ENCODE data around the gene PABPC1L. TPM values are rescaled to one million over a fixed set of nuclear protein-coding genes. Genes with fewer than 3 reads are reported as not detected.
"Not testable (repeated sequence)": the region's sequence is repeated elsewhere in the genome, so short reads cannot be mapped to it uniquely, and the experiment has no call there.

The PABPC1L gene
- polyA plus RNA-seq, 1 donor (not counting 4 experiments of a cell fraction or from before 2014, with no cell fraction given) = 31.4 TPM

DNA sequence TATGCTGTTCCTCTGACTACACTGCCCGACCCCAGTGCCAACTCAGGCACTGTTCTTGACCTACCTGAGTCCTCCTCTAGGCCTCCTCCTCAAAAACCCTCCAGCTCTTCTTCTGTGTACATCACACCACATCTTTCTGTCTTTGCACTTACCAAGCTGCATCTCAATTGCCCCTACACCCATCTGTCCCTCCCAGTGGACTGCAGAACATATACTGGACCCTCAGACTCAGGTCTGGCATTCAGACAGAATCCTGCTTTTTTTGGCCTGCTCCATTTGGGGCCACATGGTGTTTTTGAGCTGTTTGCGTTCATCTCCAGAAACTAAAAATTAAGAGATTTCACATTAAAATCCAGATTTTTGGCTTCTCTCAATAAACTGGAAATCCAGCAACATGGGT is 47.6 kb upstream of the PABPC1L start:
- dilution Hi-C loops (cut with MboI; ENCODE audit: extremely low pct_ligation_motif_present, low sequenced_read_pairs) = loop anchor here (25.0 kb wide), 1 partner anchor 100 kb away; no protein-coding TSS in a partner anchor
- Histone ChIP-seq H3K4me2 (ENCODE audit: control insufficient read depth, extremely low read depth, insufficient read depth, low read depth, low read length) (no peak overlapping the region), H3K36me3 (ENCODE audit: control insufficient read depth in 2 of 2, extremely low read depth in 1 of 2, insufficient read depth in 2 of 2, low read length in 2 of 2) (no peaks in the 10 kb centered on the region), H3K9me3 (ENCODE audit: control insufficient read depth, low read depth, low read length) (no peaks in the 10 kb centered on the region), H3K4me3 (ENCODE audit: control insufficient read depth in 2 of 3, extremely low read depth in 1 of 3, insufficient read depth in 2 of 3, low read depth in 1 of 3, low read length in 3 of 3) (no peak overlapping the region), H3K27ac (ENCODE audit: control insufficient read depth, insufficient read depth, low read length) (no peak overlapping the region), H4K20me1 (ENCODE audit: control insufficient read depth, extremely low read depth, insufficient read depth, low read length) (no peaks in the 10 kb centered on the region), H3K27me3 (ENCODE audit: control insufficient read depth, extremely low read depth, insufficient read depth, low read length) (peaks cover 7% of the 10 kb centered on the region), H3K79me2 (ENCODE audit: control insufficient read depth, insufficient read depth, low read length) (no peaks in the 10 kb centered on the region), H2AFZ (ENCODE audit: control insufficient read depth, low read length) (no peak overlapping the region), H3K9ac (ENCODE audit: control insufficient read depth, extremely low read depth, insufficient read depth, low read length) (no peak overlapping the region), H3K9me1 (ENCODE audit: control insufficient read depth, extremely low read depth, insufficient read depth, low read length) (no peaks in the 10 kb centered on the region), H3K4me1 (ENCODE audit: control insufficient read depth, extremely low read depth, insufficient read depth, low read length) (no peaks in the 10 kb centered on the region)
- DNase-seq (ENCODE audit: low read depth, low spot score) (no peak), FAIRE-seq (no peak)
- TF ChIP-seq, protein P1, sequence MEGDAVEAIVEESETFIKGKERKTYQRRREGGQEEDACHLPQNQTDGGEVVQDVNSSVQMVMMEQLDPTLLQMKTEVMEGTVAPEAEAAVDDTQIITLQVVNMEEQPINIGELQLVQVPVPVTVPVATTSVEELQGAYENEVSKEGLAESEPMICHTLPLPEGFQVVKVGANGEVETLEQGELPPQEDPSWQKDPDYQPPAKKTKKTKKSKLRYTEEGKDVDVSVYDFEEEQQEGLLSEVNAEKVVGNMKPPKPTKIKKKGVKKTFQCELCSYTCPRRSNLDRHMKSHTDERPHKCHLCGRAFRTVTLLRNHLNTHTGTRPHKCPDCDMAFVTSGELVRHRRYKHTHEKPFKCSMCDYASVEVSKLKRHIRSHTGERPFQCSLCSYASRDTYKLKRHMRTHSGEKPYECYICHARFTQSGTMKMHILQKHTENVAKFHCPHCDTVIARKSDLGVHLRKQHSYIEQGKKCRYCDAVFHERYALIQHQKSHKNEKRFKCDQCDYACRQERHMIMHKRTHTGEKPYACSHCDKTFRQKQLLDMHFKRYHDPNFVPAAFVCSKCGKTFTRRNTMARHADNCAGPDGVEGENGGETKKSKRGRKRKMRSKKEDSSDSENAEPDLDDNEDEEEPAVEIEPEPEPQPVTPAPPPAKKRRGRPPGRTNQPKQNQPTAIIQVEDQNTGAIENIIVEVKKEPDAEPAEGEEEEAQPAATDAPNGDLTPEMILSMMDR (optimal IDR thresholded peaks at IDR 0.05 in 1 of 3, IDR thresholded peaks at IDR 0.05 in 1 of 3, conservative IDR thresholded peaks at IDR 0.05 in 1 of 3; ENCODE audit: extremely low read depth in 1 of 3, insufficient read depth in 2 of 3, low read length in 3 of 3) = no peak
- TF ChIP-seq EZH2 (IDR thresholded peaks at IDR 0.05; ENCODE audit: low read length) = no peak

DNA sequence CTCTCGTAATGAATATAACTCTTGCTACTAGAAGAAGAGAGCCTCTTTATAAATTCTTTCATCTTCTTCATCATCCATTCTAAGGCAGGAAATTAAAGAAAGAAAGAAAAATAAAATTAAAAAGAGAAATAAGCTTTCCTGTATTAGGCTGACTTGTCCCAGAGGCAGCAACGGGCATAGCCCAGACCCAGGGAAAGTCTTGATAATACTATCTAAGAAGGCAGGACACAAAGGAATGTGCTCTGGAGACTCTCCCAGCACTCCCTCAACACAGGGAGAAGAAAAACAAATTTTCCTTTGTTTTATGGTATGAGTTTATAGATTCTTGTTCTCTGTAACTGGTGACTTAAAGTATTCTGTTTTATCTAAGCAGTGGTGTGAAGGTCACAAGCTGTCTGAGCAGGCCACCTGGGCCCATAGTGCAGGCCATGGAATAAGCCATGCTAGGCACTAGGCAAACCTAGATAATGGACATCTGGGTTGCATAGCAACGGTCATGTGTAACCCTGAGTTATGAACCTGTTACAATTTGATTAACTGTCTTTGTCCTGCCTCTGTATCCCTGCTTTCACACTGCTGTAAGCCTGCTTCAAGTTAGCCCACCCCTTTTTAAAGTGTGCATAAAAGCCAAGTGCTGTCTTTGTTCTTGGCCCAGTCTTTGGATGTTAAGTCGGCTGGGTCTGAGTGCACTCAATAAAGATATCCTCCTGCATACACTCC is 46.3 kb upstream of the PABPC1L start:
- not testable (repeated sequence) for H3K9ac ChIP-seq (ENCODE audit: control insufficient read depth, extremely low read depth, insufficient read depth, low read length); H3K36me3 ChIP-seq (ENCODE audit: control insufficient read depth in 2 of 2, extremely low read depth in 1 of 2, insufficient read depth in 2 of 2, low read length in 2 of 2); FAIRE-seq; H3K9me3 ChIP-seq (ENCODE audit: control insufficient read depth, low read depth, low read length); H3K4me2 ChIP-seq (ENCODE audit: control insufficient read depth, extremely low read depth, insufficient read depth, low read depth, low read length); H3K27ac ChIP-seq (ENCODE audit: control insufficient read depth, insufficient read depth, low read length); H3K79me2 ChIP-seq (ENCODE audit: control insufficient read depth, insufficient read depth, low read length); H3K9me1 ChIP-seq (ENCODE audit: control insufficient read depth, extremely low read depth, insufficient read depth, low read length); H4K20me1 ChIP-seq (ENCODE audit: control insufficient read depth, extremely low read depth, insufficient read depth, low read length); H3K4me3 ChIP-seq (ENCODE audit: control insufficient read depth in 2 of 3, extremely low read depth in 1 of 3, insufficient read depth in 2 of 3, low read depth in 1 of 3, low read length in 3 of 3); H3K4me1 ChIP-seq (ENCODE audit: control insufficient read depth, extremely low read depth, insufficient read depth, low read length); DNase-seq (ENCODE audit: low read depth, low spot score); H2AFZ ChIP-seq (ENCODE audit: control insufficient read depth, low read length)
- peaks cover 12% of the 10 kb centered on the region for H3K27me3 ChIP-seq (ENCODE audit: control insufficient read depth, extremely low read depth, insufficient read depth, low read length)
- dilution Hi-C loops (cut with MboI; ENCODE audit: extremely low pct_ligation_motif_present, low sequenced_read_pairs) = loop anchor here (25.0 kb wide), 1 partner anchor 101 kb away; no protein-coding TSS in a partner anchor

DNA sequence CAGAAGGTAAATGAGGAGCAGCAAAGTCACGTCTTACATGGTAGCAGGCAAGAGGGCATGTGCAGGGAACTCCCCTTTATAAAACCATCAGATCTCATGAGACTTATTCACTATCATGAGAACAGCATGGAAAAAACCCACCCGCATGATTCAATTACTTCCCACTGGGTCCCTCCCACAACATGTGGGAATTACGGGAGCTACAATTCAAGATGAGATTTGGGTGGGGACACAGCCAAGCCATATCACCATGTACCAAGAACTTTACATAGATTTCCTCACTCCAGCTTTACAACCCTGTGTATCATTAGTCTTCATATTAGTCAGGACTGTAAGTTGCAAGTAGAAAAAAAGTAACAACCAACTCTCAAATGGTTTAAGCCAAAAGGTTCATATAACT is 45.4 kb upstream of the PABPC1L start:
- H3K4me3 ChIP-seq (ENCODE audit: control insufficient read depth in 2 of 3, extremely low read depth in 1 of 3, insufficient read depth in 2 of 3, low read depth in 1 of 3, low read length in 3 of 3) = not testable (repeated sequence)

More for the DNA sequence above, 45.4 kb upstream of the PABPC1L start:
- dilution Hi-C loops (cut with MboI; ENCODE audit: extremely low pct_ligation_motif_present, low sequenced_read_pairs) = loop anchor here (25.0 kb wide), 1 partner anchor 102 kb away; no protein-coding TSS in a partner anchor
- FAIRE-seq; H2AFZ ChIP-seq (ENCODE audit: control insufficient read depth, low read length); H3K36me3 ChIP-seq (ENCODE audit: control insufficient read depth in 2 of 2, extremely low read depth in 1 of 2, insufficient read depth in 2 of 2, low read length in 2 of 2); DNase-seq (ENCODE audit: low read depth, low spot score); H4K20me1 ChIP-seq (ENCODE audit: control insufficient read depth, extremely low read depth, insufficient read depth, low read length); H3K4me1 ChIP-seq (ENCODE audit: control insufficient read depth, extremely low read depth, insufficient read depth, low read length); H3K27ac ChIP-seq (ENCODE audit: control insufficient read depth, insufficient read depth, low read length); H3K9ac ChIP-seq (ENCODE audit: control insufficient read depth, extremely low read depth, insufficient read depth, low read length); H3K9me1 ChIP-seq (ENCODE audit: control insufficient read depth, extremely low read depth, insufficient read depth, low read length); H3K9me3 ChIP-seq (ENCODE audit: control insufficient read depth, low read depth, low read length); H3K79me2 ChIP-seq (ENCODE audit: control insufficient read depth, insufficient read depth, low read length); H3K4me2 ChIP-seq (ENCODE audit: control insufficient read depth, extremely low read depth, insufficient read depth, low read depth, low read length): not testable (repeated sequence)
- H3K27me3 ChIP-seq (ENCODE audit: control insufficient read depth, extremely low read depth, insufficient read depth, low read length) = peaks cover 12% of the 10 kb centered on the region

All from keratinocyte (primary cell).